Activated T-cell treated with anti-CD3 and anti-CD28 coated beads, Interleukin-2, amount 50 U/mL, for 72 hours (primary cell): ENCODE data around the gene MRPS25. TPM values are rescaled to one million over a fixed set of nuclear protein-coding genes. Genes with fewer than 3 reads are reported as not detected.
A peak's percentile ranks its signal among the peaks of the same experiment; 100 is the strongest.

Experiments
- ATAC-seq, 2 donors: fragments of 150-1000 bp; cut with Tn5 transposase; replicated peaks in 1 of 2; 2 replicates each; pipeline ENCODE4 v1.10.0; 2021; ENCODE audit warnings: moderate library complexity in 2 of 2, mild to moderate bottlenecking in 1 of 2
- DNase-seq, 2 donors: peaks; one replicate each; pipeline ENCODE4 v3.0.0; 2021 to 2022; ENCODE audit warnings: mixed read lengths in 1 of 2
- H3K27ac Mint-ChIP-seq: one replicate; pipeline ENCODE4 v1.8.0; 2022; ENCODE audit warnings: mild to moderate bottlenecking, moderate library complexity, mixed read lengths
- H3K27me3 Mint-ChIP-seq: one replicate; pipeline ENCODE4 v1.8.0; 2022; ENCODE audit warnings: low read depth, mixed read lengths
- H3K36me3 Mint-ChIP-seq, 2 donors: one replicate each; pipeline ENCODE4 v1.8.0; 2022; ENCODE audit warnings: mixed read lengths in 2 of 2, mild to moderate bottlenecking in 1 of 2; ENCODE audit not compliant: insufficient read depth in 2 of 2
- H3K4me1 Mint-ChIP-seq: one replicate; pipeline ENCODE4 v1.8.0; 2022; ENCODE audit warnings: low read depth, mixed read lengths
- H3K4me3 Mint-ChIP-seq, 2 donors: one replicate each; pipeline ENCODE4 v1.8.0; 2022; ENCODE audit warnings: mild to moderate bottlenecking in 2 of 2, mixed read lengths in 2 of 2, moderate library complexity in 2 of 2
- H3K9me3 Mint-ChIP-seq, 2 donors: one replicate each; pipeline ENCODE4 v1.8.0; 2022; ENCODE audit warnings: mixed read lengths in 2 of 2
- total RNA-seq, 2 donors: library from RNA; stranded (reverse); gene quantifications; one replicate each; pipeline ENCODE4 v1.2.3, GENCODE V29; 2022

MRPS25 gene
- total RNA-seq, 2 donors from 2014 or later = 40.7 to 40.9 TPM

- ATAC-seq (no peak), DNase-seq (no peak)
- H3K4me1 Mint-ChIP-seq = peaks cover 52% of the 10 kb centered on the region
- H3K27ac Mint-ChIP-seq = peak overlapping the region; percentile 10
- H3K27me3 Mint-ChIP-seq = no peaks in the 10 kb centered on the region
- peaks cover 2 to 11% of the 10 kb centered on the region in 2 donors for H3K36me3 Mint-ChIP-seq
- H3K9me3 Mint-ChIP-seq = no peaks in the 10 kb centered on the region
- H3K4me3 Mint-ChIP-seq = no peak overlapping the region
Measured at GRCh38 chr3:15050405-15051092, 14.6 kb downstream of the MRPS25 start.

- peaks cover 49% of the 10 kb centered on the region for H3K4me1 Mint-ChIP-seq
- H3K27ac Mint-ChIP-seq = peak overlapping the region; percentile 27
- DNase-seq (no peak), ATAC-seq (no peak)
- no peak overlapping the region for H3K4me3 Mint-ChIP-seq
- peaks cover 1 to 14% of the 10 kb centered on the region in 2 donors for H3K36me3 Mint-ChIP-seq
- no peaks in the 10 kb centered on the region for H3K9me3 Mint-ChIP-seq
- H3K27me3 Mint-ChIP-seq = no peaks in the 10 kb centered on the region
Measured at GRCh38 chr3:15049584-15049983, 15.5 kb downstream of the MRPS25 start.

- peak overlapping the region; percentile 42 for H3K27ac Mint-ChIP-seq
- ATAC-seq (no peak), DNase-seq (no peak)
- H3K4me3 Mint-ChIP-seq = no peak overlapping the region
- H3K27me3 Mint-ChIP-seq = no peaks in the 10 kb centered on the region
- peaks cover 1 to 15% of the 10 kb centered on the region in 2 donors for H3K36me3 Mint-ChIP-seq
- H3K4me1 Mint-ChIP-seq = peaks cover 20% of the 10 kb centered on the region
- no peaks in the 10 kb centered on the region for H3K9me3 Mint-ChIP-seq
Measured at GRCh38 chr3:15045667-15046066, 19.4 kb downstream of the MRPS25 start.

GRCh38 chr3:15044326-15044725, 20.8 kb downstream of the MRPS25 start:
- H3K36me3 Mint-ChIP-seq = peaks cover 1 to 9% of the 10 kb centered on the region in 2 donors

GRCh38 chr3:15043408-15044171, 21.5 kb downstream of the MRPS25 start:
- DNase-seq (no peak), ATAC-seq (no peak)
- Mint-ChIP-seq H3K36me3 (peaks cover 4 to 9% of the 10 kb centered on the region in 2 donors), H3K9me3 (no peaks in the 10 kb centered on the region), H3K4me1 (peaks cover 13% of the 10 kb centered on the region), H3K4me3 (no peak overlapping the region), H3K27me3 (no peaks in the 10 kb centered on the region), H3K27ac (peak overlapping the region; percentile 24)

More at GRCh38 chr3:15044326-15044725, 20.8 kb downstream of the MRPS25 start:
- Mint-ChIP-seq H3K4me3 (no peak overlapping the region), H3K9me3 (no peaks in the 10 kb centered on the region), H3K27ac (peak overlapping the region; percentile 42), H3K4me1 (peaks cover 13% of the 10 kb centered on the region), H3K27me3 (no peaks in the 10 kb centered on the region)
- ATAC-seq = no peak
- DNase-seq = no peak

GRCh38 chr3:15042936-15043335, 22.2 kb downstream of the MRPS25 start:
- DNase-seq (no peak), ATAC-seq (no peak)
- Mint-ChIP-seq H3K27ac (peak overlapping the region; percentile 59), H3K36me3 (peaks cover 6 to 9% of the 10 kb centered on the region in 2 donors), H3K9me3 (no peaks in the 10 kb centered on the region), H3K4me3 (no peak overlapping the region), H3K27me3 (no peaks in the 10 kb centered on the region), H3K4me1 (peaks cover 13% of the 10 kb centered on the region)

- H3K27ac Mint-ChIP-seq = peak overlapping the region; percentile 59
- H3K4me1 Mint-ChIP-seq = peaks cover 13% of the 10 kb centered on the region
- H3K27me3 Mint-ChIP-seq = no peaks in the 10 kb centered on the region
- H3K9me3 Mint-ChIP-seq = no peaks in the 10 kb centered on the region
- no peak for DNase-seq
- no peak for ATAC-seq
- no peak overlapping the region for H3K4me3 Mint-ChIP-seq
- peaks cover 6 to 9% of the 10 kb centered on the region in 2 donors for H3K36me3 Mint-ChIP-seq
Measured at GRCh38 chr3:15041950-15042349, 23.2 kb downstream of the MRPS25 start.

GRCh38 chr3:15040844-15041243, 24.3 kb downstream of the MRPS25 start:
- peak overlapping the region; percentile 55 for H3K27ac Mint-ChIP-seq
- H3K27me3 Mint-ChIP-seq = no peaks in the 10 kb centered on the region
- ATAC-seq = no peak
- H3K36me3 Mint-ChIP-seq = peaks cover 4 to 9% of the 10 kb centered on the region in 2 donors
- H3K9me3 Mint-ChIP-seq = no peaks in the 10 kb centered on the region
- H3K4me1 Mint-ChIP-seq = peaks cover 13% of the 10 kb centered on the region
- DNase-seq = no peak
- no peak overlapping the region for H3K4me3 Mint-ChIP-seq

GRCh38 chr3:15038306-15038705, 26.8 kb downstream of the MRPS25 start:
- ATAC-seq = no peak
- Mint-ChIP-seq H3K27me3 (no peaks in the 10 kb centered on the region), H3K9me3 (no peaks in the 10 kb centered on the region), H3K36me3 (peaks cover 2 to 4% of the 10 kb centered on the region in 2 donors), H3K4me1 (no peaks in the 10 kb centered on the region), H3K4me3 (no peak overlapping the region), H3K27ac (peak overlapping the region; percentile 57)
- DNase-seq = no peak

- H3K36me3 Mint-ChIP-seq = peaks cover 4 to 14% of the 10 kb centered on the region in 2 donors
- H3K27ac Mint-ChIP-seq = no peak overlapping the region
- no peaks in the 10 kb centered on the region for H3K27me3 Mint-ChIP-seq
- H3K4me3 Mint-ChIP-seq = no peak overlapping the region
- DNase-seq = no peak
- ATAC-seq = no peak
- no peaks in the 10 kb centered on the region for H3K4me1 Mint-ChIP-seq
- no peaks in the 10 kb centered on the region for H3K9me3 Mint-ChIP-seq
Measured at GRCh38 chr3:15033103-15033502, 32.0 kb downstream of the MRPS25 start.

GRCh38 chr3:15032650-15033049, 32.5 kb downstream of the MRPS25 start:
- no peaks in the 10 kb centered on the region for H3K27me3 Mint-ChIP-seq
- no peak overlapping the region for H3K4me3 Mint-ChIP-seq
- H3K27ac Mint-ChIP-seq = no peak overlapping the region
- H3K9me3 Mint-ChIP-seq = no peaks in the 10 kb centered on the region
- ATAC-seq (no peak), DNase-seq (no peak)
- no peaks in the 10 kb centered on the region for H3K4me1 Mint-ChIP-seq
- H3K36me3 Mint-ChIP-seq = peaks cover 4 to 14% of the 10 kb centered on the region in 2 donors

GRCh38 chr3:15029625-15030024, 35.5 kb downstream of the MRPS25 start:
- H3K4me3 Mint-ChIP-seq = no peak overlapping the region
- H3K36me3 Mint-ChIP-seq = peaks cover 4 to 23% of the 10 kb centered on the region in 2 donors
- no peaks in the 10 kb centered on the region for H3K4me1 Mint-ChIP-seq
- H3K27me3 Mint-ChIP-seq = no peaks in the 10 kb centered on the region
- H3K9me3 Mint-ChIP-seq = no peaks in the 10 kb centered on the region
- H3K27ac Mint-ChIP-seq = peak overlapping the region; percentile 64
- DNase-seq (no peak), ATAC-seq (no peak)

GRCh38 chr3:15023719-15024118, 41.4 kb downstream of the MRPS25 start:
- Mint-ChIP-seq H3K36me3 (peaks cover 4 to 14% of the 10 kb centered on the region in 2 donors), H3K27ac (no peak overlapping the region), H3K4me1 (peaks cover 3% of the 10 kb centered on the region), H3K4me3 (no peak overlapping the region), H3K27me3 (no peaks in the 10 kb centered on the region), H3K9me3 (no peaks in the 10 kb centered on the region)
- ATAC-seq = no peak
- DNase-seq = no peak
